Embryonic facial prominence (tissue), 1 donor: ENCODE measurements around the gene TMEM131.
"Not testable (repeated sequence)": the region's sequence is repeated elsewhere in the genome, so short reads cannot be mapped to it uniquely, and the experiment has no call there.

Experiments used
- DNase-seq: peaks from one replicate; pipeline ENCODE4 v3.0.0-alpha.2; 2016; ENCODE audit errors: extremely low spot score

Gene TMEM131

DNA sequence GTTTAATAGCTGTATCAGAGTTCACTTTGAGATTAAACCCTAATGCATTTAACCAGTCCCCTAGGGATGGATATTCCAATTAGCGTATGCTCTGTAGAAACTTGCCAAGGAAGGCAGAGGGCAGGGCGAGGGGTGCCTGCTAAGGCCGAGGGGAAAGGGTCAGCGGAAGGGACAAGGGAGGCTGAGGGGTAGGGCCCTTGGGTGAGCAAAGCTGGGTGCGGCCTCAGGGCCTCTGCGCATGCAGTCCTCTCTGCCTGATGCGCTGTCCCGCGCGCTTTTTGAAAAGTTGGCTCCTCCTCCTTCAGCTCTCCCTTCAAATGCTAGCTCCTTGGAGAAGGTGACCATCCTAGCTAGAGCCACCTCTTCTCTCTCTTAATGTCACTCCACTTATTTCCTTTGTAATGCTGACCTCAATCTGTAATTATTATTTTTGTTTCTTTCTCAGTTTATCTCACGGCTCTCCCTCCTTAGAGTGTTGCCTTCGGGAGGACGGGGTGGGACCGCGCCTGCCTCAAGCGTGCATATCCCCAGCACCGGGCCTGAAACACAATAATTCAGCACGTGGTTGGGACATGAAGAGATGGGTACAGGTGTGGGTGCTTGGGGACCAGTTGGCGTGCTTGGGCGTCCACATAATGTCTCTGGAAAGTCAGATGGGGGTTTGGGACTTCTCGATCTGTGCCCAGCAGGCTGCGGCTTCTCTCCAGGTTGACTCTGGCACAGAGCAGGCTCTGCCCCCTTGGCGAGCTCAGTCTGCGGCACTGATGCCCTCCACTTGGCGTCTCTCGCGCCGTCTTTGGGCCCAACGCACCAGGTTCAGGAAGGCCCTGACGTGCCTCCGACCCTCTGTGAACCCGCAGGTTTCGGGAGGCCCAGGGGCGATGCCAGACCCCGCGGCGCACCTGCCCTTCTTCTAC is 272.3 kb downstream of the TMEM131 start:
- DNase-seq = no peak

DNA sequence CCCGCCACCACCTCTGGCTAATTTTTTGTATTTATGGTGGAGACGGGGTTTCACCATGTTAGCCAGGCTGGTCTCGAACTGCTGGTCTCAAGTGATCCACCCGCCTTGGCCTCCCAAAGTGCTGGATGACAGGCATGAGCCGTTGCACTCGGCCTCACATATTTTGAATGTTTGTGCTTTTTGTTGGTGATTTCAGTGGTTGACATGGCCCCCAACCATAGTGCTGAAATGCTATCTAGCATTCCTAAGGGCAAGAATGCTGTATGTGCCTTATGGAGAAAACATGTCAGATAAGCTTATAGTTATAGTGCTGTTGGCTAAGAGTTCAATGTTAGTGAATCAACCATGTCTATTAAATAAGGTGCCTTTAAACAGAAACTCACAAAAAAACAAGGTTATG is 273.5 kb downstream of the TMEM131 start:
- no peak for DNase-seq

DNA sequence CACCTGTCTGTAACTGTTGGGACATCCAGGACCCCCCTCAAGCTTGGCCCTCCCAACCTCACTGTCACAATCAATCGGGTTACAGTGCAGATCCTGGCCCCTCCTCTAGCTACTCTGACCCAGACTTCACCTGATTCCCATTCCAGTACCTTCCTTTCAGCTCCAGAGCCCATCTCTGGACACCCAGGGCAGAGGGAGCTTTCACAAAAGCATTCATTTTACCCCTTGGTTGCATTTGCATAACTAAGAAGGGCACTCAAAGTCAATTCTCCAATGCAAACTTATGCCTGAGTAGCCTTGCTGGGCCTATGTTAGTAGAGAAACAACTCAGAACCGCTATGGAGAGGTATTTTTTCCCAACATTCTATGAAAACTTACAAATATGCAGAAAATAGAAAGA is 275.0 kb downstream of the TMEM131 start:
- no peak for DNase-seq

DNA sequence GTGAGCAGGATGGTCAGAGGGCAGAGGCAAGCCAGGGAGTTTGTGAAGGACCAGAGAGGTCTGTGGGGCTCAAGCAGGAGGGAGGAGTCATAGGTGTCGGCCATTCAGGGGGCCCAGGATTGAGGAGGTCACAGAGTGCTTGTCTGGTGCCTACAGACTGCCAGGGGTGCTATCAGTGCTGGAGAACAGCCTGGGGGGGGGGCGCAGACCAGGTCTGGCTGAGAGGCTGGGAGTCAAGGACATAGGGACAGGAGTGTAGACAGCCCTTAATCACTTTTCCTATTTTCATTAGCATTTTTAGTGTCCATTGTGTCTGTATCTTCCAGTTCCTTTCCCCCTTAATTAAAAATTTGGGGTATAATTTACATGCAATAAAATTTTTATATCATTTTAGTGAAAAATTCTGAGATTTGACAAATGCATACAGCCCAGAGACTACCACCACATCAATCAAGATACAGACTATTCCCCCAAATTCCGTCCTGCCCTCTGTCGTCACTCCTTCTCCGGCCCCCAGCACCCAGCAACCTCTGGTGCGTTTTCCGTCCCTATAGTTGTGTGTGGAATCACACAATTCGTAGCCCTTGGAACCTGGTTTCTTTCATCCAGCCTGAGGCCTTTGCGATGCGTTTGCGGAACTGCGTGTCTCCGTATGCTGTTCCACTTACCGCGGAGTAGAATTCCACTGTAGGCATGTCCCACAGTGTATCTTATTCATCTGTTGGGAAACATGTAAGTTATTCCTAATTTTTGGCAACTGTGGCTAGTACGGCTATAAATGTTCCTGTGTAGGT is 276.2 kb downstream of the TMEM131 start:
- DNase-seq = no peak

DNA sequence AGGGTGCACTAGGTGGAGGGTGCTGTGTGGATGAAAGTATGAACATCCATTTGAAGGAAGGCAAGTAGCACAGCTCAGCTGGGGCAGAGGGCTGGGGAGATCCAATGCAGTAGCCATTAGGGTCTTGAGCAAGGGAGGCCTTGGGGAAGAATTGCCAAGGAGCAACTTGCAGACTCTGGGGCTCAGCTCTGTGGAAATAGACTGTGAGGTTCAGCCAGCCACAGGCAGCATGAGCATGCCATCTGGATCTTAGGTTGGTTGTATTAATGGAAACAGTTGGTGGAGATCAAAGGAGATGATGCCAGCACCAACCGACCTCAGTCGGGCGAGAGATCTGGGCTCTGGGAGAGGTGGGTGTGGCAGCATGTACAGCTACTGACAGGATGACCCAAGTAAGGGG is 276.8 kb downstream of the TMEM131 start:
- no peak for DNase-seq

DNA sequence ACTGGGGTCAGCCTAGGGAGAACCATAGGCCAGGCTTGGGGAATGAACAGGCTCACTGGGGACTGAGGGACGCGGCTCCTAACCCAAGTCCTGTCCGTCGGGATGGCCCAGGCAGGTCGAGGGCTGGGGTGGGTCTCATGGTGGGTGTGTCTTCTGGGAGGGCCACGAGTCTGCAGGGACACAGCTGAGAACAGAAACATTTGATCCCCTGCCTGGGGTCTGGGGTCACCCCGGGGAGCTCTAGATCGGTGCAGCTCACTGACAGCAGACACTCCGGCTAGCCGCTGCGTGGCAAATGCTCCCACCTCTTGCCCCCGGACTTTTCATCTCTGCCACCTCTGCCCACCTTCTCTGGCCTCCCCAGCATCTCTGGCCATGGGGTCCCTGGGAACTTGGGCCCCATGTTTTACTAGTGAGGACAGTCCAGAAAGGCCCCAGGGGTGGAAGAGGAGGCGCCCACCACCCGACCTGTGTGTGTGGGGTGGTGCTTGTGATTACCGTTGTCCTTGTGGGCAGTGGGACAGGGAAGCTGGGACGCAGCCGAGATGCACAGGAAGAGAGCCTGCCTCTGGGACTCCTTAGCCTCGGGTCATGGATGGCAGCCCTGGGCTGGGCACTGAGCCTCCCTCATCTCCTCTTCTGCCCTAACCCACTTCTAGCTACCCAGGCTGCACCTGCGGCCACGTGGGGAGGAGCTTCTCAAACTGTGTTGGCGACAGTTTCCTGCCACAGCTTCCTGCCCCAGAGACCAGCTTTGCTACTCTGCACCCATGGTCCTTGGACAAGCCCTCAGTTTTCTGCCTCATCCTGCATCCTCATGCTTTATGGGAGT is 277.5 kb downstream of the TMEM131 start:
- DNase-seq = no peak

DNA sequence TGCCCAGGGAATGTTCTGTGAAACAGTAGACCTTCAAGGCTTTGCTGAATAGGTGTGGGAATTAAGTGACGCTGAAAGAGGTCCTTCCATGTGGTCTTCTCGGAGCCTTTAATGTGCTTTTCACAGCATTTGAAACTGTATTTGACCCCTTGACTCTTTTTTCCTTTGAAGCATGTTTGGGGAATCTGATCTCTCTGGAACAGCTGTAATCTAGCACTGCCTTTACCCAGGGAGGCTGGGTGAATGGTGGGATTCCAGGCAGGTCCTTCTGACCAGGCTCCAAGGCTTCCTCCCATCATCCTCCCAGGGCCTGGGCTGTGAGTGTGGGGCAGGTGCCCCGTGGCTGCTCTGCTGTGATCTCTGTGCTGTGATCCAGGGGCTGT is 278.1 kb downstream of the TMEM131 start:
- no peak for DNase-seq

DNA sequence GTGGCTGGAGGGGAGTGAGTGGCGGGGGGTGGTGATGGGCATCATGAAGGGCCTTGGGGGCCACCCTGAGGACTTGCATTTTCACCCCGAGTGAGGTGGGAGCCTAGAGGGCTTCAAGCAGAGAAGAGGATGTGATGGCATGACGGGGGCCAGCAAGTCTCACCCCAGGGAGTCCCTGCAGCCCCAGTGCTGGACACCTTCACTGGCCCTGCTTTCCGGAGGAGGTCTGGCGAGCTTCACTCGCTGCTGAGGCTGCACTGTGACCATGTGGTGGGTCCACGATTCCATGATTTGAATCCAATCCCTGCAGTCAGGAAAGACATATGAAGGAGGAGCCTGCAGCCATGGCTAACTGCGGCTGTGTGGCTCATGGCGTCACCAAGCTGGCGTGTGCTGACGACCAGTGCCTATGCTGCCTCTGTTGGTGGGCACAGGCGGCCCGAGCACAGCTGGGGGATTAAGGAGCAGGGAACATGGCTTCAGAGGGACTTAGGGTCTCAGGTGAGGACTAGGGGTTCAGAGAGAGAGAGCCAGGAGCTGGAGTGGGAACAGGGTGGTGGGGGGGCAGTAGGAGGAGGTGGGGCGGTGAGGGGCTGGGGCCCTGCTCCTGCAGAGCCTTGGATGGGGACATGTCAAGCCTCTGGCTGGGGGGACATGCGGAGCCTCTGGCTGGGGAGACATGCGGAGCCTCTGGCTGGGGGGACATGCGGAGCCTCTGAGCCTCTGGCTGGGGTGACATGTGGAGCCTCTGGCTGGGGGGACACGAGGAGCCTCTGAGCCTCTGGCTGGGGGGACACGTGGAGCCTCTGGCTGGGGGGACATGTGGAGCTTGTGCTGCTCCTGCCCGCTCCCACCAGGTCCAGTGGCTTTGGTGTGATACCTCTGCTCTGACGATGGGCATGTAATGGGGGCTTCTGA is 278.8 kb downstream of the TMEM131 start:
- DNase-seq = no peak

DNA sequence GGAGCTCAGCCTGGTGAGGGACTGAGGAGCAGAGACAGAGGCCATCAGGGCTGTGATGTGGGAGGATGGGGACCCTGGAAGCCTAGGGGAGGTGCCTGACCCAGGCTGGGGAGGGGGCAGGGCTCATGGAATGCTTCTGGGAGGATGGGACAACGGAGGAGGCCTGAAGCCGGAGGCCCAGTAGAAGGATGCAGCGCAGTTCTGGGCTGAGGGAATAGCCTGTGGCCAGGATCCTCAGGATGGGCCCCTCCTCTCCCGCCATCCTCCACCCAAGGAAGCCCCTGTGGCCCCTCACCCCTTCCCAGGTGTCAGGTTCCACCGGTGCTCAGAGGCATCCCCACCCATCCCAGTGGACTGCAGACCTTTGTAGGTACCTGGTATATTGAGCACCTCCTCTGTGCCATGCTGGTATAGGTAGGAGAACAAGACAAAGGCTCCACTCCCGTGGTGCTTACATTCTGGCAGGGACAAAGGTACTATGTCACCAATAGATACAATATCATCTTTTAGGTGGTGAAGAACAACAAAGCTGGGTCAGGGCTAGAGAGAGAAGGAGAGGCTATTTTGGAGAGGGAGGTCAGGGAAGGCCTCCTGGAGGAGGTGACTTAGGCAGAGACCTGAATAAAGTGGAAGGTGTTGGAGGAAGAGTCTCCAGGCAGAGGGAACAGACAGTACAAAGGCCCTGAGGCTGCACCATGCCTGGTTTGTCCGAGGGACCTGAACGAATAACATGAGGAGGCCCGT is 279.6 kb downstream of the TMEM131 start:
- no peak for DNase-seq

DNA sequence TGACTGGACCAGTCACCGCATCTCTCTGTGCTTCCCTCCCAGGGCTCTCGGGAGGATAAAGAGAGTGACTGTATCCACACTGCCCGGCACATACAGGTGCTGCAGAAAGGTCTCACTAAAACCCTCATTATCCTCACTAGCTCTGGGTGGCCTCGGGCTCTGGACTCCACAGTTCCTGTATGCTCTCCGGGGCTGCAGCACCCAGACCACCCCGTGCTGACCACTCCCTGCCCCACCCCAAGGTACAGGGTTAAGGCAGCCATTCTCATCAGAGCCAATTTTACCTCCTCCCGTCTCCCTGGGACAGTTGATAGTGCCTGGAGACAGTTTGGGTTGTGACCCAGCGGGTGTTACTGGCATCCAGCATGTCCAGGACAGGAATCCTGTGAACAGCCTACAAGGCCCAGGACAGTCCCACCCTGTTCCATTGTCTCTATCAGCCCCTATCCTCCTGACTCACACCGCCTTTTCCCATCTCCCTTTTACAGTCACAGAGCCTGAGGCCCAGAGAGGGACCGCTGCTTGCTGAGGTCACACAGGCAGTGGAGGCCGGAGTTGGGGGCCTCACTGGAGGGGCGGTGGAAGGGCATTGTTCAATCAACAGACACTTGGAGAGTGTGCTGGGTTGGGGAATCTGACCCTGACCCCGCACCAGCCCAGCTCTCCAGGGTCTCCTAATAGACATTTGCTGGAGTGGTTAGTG is 280.6 kb downstream of the TMEM131 start:
- no peak for DNase-seq

DNA sequence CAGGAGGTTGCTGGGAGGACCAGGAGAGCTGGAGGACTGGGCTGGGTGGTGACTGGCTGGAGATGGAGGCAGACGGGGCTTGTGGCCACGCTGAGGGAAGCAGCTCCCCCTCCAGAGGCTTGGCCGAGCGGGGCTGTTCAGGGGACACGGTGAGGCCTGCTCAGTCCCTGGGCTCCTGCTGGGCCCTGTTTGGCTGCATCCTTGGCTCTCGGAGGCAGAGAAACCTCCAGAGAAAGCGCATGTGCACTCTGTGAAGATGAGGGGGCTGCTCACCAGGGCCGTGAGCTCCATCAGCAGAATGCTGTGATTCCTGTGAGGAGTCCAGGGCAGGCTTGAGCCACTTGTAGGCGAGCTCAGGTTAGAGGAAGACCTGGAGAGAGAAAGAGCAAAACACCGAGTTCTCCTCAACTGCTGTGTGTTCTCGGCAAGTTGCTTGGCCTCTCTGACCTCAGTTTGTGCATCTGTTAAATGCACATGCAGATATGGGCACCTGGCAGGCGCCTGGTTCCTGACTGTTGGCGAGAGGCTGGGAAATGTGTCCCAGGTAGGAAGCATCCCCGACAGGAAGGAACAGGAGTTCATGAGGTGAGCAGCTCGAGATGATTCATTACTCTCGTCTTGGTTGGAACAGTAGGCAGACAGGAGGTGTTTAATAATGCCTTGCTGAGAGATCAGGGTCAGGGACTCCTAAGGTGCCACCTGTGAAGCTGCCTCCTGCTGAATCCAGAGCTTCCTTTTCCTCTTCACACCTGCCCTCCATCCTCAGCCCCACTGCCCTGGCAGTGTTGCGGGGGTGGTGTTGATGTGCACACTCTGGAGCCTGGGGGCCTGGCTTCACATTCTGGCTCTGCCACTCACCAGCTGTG is 281.4 kb downstream of the TMEM131 start:
- DNase-seq = no peak

DNA sequence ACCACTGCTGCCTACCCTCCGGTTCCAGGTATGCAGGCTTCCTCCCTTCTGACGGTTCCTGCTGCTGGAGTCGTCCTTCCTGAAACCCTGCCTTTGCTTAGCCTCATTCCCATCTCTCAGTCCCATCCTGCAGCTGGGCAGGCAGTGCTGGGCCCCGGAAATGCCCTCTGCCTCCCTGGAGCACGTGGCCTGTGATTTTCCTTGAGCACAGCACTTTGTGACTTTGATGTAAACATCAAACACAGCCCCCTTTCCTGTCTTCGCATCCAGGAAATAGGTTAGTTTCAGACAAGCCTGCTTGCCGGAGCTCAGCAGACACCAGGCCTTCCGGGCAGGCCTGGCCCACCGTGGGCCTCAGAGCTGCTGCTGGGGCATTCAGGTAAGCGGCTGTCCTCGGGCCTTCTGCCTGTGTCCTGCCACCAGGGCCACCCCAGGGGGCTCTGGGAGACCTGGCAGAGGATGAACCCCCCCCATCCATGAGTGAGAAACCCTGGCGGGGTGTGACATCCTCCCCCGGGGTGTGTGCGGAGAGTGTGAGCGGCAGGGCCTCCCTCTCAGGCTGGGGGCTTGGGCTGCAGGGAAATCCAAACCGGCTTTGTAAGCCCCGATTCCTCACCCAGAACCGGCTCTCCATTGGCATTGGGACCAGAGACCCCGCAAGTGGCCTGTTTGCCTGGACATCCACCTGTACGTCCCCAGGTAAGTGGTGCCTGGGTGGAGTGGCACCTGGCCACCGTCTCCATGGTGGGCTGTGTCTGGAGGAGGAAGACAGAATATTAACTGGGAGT is 282.3 kb downstream of the TMEM131 start, which contains the start of gene ZAP70:
Gene ZAP70 (plus strand): TSS at position 281 of the 788 bp plus-strand sequence. CDS start 10,461 bp downstream, outside the sequence.
- DNase-seq = no peak

DNA sequence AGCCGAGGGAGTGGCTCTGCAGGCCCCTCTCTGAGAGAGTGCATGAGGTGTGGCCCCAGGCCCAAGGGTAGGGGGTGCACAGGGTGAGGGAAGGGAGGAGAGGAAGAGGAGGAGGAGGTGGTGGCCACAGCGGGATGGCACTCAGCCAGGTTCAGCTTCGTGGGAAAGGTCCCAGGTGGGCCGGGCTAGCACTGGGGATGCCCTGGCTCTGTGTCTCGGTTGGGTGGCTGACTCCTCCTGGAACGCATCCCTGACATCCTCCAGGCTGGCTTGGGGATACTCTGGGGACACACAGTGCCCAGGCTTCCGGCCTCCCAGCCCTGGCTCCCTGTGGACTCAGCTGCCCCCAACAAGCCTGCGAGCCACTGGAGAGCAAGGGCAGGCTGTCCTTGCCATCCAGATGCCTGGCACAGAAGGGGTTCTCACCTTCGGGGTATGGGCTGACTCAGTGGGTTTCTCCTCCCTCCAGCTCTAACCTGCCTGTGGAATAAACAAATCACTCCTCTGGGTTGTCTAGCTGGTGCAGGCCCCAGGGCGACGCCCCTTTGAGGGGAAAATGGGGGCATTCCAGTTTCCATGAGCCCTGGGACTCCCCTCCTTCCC is 283.0 kb downstream of the TMEM131 start:
- no peak for DNase-seq

DNA sequence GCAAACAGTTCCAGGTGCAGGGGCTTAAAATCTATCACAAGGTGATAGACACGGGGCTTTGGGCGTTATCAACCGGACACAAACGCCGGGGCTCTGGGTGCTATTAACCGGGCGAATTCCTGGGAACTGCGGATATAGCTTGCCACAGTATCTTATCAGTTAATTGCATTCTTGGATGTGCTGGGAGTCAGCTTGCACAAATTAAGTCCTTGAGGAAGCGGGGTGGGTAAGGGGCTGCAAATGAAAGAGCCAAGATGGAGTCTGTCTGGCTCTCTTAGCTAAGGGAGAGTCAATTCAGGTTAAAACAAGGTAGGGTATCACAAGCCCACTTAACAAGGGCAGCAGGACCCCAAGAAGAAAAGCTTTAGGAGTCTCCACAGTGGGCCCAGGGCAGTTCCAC is 283.6 kb downstream of the TMEM131 start:
- not testable (repeated sequence) for DNase-seq

DNA sequence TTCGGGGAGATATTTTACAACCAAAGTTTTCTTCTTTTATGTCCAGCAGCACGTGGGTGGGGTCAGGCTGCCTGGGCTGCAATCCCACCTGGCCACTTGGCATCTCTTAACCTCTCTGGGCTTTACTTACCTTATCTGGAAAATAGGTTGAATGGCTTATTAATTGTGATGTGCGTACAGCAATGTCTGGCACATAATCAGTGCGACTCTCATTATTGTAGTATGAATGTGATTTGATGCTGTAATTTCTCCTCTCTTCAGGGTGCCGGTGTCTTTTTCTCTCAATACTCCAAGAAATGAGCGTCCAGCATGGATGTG is 284.4 kb downstream of the TMEM131 start:
- no peak for DNase-seq

DNA sequence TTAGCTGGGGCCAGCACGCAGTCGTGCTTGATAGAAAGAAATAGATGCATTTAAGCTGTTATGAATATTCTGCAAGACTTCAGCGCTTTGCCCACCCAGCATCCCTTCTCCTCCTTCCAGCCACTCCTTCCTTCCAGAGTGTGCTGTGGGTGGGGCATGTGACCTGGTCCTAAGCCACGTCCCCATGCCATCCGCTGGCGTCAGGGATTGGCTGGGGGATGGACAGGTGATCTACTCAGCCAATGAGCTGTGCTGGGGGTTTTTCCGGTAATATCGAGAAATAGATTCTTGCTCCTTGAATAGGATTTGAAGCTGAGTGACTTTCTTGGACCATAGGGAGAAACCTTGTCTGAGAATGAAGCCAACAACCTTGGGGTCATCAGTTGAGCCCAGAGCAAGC is 287.1 kb downstream of the TMEM131 start:
- DNase-seq = no peak

DNA sequence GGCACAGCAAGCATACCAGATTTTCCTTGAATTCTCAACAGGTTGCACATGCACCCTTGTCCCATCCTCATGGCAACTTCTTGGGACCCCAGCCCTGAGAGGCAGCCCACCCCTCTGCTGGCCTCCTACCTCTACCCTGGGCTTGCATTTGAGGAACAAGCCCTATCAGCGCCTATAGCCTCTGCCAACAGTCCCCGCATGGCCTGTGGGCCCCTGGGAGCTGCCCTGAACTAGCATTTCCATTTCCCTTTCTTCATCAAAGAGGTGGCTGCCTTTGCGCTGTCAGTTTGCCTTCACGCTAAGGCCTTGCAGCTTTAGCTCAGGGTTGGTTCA is 287.7 kb downstream of the TMEM131 start:
- DNase-seq = no peak
